GM12874 (cell line): ENCODE data around the gene ARMCX6.

Source experiments
- CTCF ChIP-seq: IDR thresholded peaks from 2 replicates; pipeline ENCODE4 v1.5.1; 2011; ENCODE audit warnings: low read depth, mild to moderate bottlenecking, control low read depth, low read length, moderate library complexity; ENCODE audit not compliant: insufficient read depth

Gene ARMCX6

GRCh38 chrX:101617211-101618191 is at the start of gene ARMCX6:
ARMCX6 (minus strand) TSS chrX:101618000; CDS start chrX:101616620, 1,380 bp downstream.
- TF ChIP-seq CTCF, result peak; percentile 33; the same call in 1 of the 2 replicates

GRCh38 chrX:101659601-101660063 is 41.8 kb upstream of the ARMCX6 start, which contains the start of gene ARMCX2:
ARMCX2 (minus strand) TSS chrX:101659850; CDS start chrX:101657588, 2,262 bp downstream.
- no peak for TF ChIP-seq CTCF

GRCh38 chrX:101658661-101659491 is 41.1 kb upstream of the ARMCX6 start:
- TF ChIP-seq CTCF, result no peak

- no peak for TF ChIP-seq CTCF
Measured at GRCh38 chrX:101657495-101657894, 39.7 kb upstream of the ARMCX6 start.

GRCh38 chrX:101656817-101657216 is 39.0 kb upstream of the ARMCX6 start:
- TF ChIP-seq CTCF, result no peak

GRCh38 chrX:101655534-101655933 is 37.7 kb upstream of the ARMCX6 start:
- TF ChIP-seq CTCF, result no peak

- TF ChIP-seq CTCF, result no peak
Measured at GRCh38 chrX:101642093-101642492, 24.3 kb upstream of the ARMCX6 start.
